ENCODE measurements around the gene NHSL2. TPM values are rescaled to one million over a fixed set of nuclear protein-coding genes. Genes with fewer than 3 reads are reported as not detected.

Gene NHSL2
- total RNA-seq, 1 donor from 2014 or later: 12.7 TPM

DNA sequence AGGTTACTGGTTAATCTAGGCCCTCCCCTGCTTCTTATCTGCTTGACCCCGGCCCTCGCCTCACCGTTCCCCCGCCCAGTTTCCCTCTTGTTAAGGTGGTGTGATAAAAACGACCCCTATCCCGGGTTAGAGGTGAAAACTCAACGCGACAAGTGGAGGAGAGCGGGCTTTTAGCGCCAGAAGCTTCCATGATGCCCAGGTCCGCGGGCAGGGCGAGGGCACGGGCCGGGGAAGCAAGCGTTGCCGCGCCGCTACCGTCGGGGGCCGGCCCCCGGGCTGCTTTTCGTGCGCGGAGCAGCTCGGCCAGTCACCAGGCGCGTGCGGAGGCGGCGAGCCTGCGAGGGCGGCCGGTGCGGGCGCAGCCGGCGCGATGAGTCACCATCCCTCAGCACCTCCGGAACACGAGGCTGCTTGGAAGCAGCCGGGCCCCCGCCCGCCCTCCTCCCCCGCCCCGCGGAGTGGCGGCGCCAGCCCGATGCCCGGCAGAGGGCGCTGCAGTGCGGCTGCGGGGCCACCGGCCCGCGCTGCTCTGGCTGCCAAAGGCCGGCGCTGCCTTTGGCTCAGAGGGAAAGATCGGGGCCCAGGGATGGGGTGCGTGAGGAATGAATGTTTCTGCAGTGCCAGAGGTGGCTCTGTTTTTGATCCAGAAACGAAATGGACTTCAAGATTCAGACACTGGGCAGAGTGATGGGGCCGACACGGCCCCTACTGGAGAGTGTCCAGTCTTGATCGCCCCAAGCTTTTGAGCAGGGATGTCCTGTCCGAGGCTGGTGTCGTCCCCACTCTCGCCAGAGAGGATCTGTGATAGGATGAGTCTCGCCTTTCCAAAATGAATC lies 107.8 kb downstream of the NHSL2 start:
- peak; percentile 99 to 100 for ATAC-seq
- Histone ChIP-seq H3K27me3 (ENCODE audit: low read depth) (no peaks in the 10 kb centered on the region), H3K27ac (peak overlapping the region; percentile 58), H3K9me3 (no peaks in the 10 kb centered on the region), H3K4me3 (peak overlapping the region; percentile 41), H3K4me1 (no peaks in the 10 kb centered on the region), H3K36me3 (no peaks in the 10 kb centered on the region)
- TF ChIP-seq CTCF (IDR thresholded peaks at IDR 0.05): peak; percentile 84
- intact Hi-C loops (cut with DNase I): no loop called here
- DNase-seq: peak; percentile 90

- Histone ChIP-seq H3K27me3 (ENCODE audit: low read depth) (no peaks in the 10 kb centered on the region), H3K27ac (no peak overlapping the region), H3K9me3 (no peaks in the 10 kb centered on the region), H3K4me3 (no peak overlapping the region), H3K4me1 (no peaks in the 10 kb centered on the region), H3K36me3 (no peaks in the 10 kb centered on the region)
- TF ChIP-seq CTCF (IDR thresholded peaks at IDR 0.05): no peak
- ATAC-seq: no peak
- intact Hi-C loops (cut with DNase I): no loop called here
- no peak for DNase-seq
Measured at GRCh38 chrX:72019487-72019886, 108.8 kb downstream of the NHSL2 start.

- no peaks in the 10 kb centered on the region for H3K36me3 ChIP-seq
- DNase-seq: no peak
- intact Hi-C loops (cut with DNase I): no loop called here
- ATAC-seq: no peak
- no peak overlapping the region for H3K27ac ChIP-seq
- H3K27me3 ChIP-seq (ENCODE audit: low read depth): no peaks in the 10 kb centered on the region
- no peak for TF ChIP-seq CTCF (IDR thresholded peaks at IDR 0.05)
- H3K4me1 ChIP-seq: no peaks in the 10 kb centered on the region
- no peaks in the 10 kb centered on the region for H3K9me3 ChIP-seq
- H3K4me3 ChIP-seq: no peak overlapping the region
Measured at GRCh38 chrX:72020204-72020603, 109.6 kb downstream of the NHSL2 start.

DNA sequence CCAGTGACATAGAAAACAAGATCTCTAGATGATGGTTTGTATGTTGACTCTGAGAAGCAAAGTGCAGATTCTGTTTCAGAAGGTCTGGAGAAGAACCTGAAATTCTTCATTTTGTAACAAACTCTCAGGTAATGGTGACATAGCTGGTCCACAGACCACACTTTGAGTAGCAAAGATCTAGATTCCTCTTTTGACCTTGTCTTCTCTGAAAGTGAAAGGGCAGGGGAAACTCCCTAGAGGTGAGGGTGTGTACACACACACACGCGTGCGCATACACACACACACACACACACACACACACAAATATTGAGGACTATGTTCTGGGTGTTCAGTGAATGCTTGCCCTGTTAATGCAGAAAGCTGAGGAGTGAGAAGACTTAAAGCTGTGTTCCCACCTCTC lies 110.1 kb downstream of the NHSL2 start:
- Histone ChIP-seq H3K27ac (no peak overlapping the region), H3K36me3 (no peaks in the 10 kb centered on the region), H3K4me3 (no peak overlapping the region), H3K9me3 (no peaks in the 10 kb centered on the region), H3K27me3 (ENCODE audit: low read depth) (no peaks in the 10 kb centered on the region), H3K4me1 (no peaks in the 10 kb centered on the region)
- ATAC-seq (no peak), DNase-seq (no peak)
- intact Hi-C loops (cut with DNase I): no loop called here
- TF ChIP-seq CTCF (IDR thresholded peaks at IDR 0.05): no peak

DNA sequence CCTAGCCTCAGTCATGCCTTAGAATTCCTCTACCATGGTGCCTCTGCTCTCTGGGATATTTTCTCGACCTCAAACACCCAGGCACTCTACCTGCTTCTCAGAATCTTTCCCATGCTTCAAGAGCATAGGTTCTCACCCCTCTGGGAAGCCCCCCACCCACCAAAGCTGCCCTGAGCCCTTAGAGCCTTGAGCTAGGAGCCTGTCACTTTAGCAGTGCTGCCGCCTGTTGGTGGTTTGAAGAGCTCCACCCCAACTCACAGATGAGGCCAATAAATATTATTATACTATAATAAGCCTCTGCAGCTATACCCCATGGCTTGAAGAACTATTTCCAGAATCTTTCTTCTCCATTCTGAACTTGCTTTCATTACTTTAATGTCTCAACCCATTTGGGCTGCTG lies 111.3 kb downstream of the NHSL2 start:
- no peaks in the 10 kb centered on the region for H3K36me3 ChIP-seq
- no peaks in the 10 kb centered on the region for H3K27me3 ChIP-seq (ENCODE audit: low read depth)
- H3K9me3 ChIP-seq: no peaks in the 10 kb centered on the region
- H3K27ac ChIP-seq: no peak overlapping the region
- TF ChIP-seq CTCF (IDR thresholded peaks at IDR 0.05): peak; percentile 30
- intact Hi-C loops (cut with DNase I): no loop called here
- no peak for DNase-seq
- no peak overlapping the region for H3K4me3 ChIP-seq
- no peaks in the 10 kb centered on the region for H3K4me1 ChIP-seq
- no peak for ATAC-seq

All from lower lobe of right lung (tissue), 2 donors.